HepG2 (cell line): ENCODE measurements around the gene TP53. TPM values are rescaled to one million over a fixed set of nuclear protein-coding genes. Genes with fewer than 3 reads are reported as not detected.

Experiments
- ARID4A ChIP-seq: sonication (generic); formaldehyde crosslinking; IDR thresholded peaks from 2 replicates; pipeline ENCODE4 v1.5.0; 2020; ENCODE audit warnings: mild to moderate bottlenecking, missing genetic modification reagents, borderline replicate concordance
- CEBPB ChIP-seq: IDR thresholded peaks from 2 replicates; pipeline ENCODE4 v1.6.1; 2011; ENCODE audit warnings: low read depth, low read length, improper control_type of control experiment, borderline replicate concordance
- KDM1A ChIP-seq: IDR thresholded peaks from 2 replicates; pipeline ENCODE4 v1.6.1; 2016; ENCODE audit warnings: missing compliant biosample characterization
- LCORL ChIP-seq, 2 experiments: fragments of 450-650 bp in 1 of 2; sonication (generic) in 1 of 2; formaldehyde crosslinking in 1 of 2; IDR thresholded peaks; 2 replicates each; pipeline versions ENCODE4 v1.5.0 to v1.6.1; 2017 to 2020; ENCODE audit warnings: antibody characterized with exemption in 1 of 2, missing genetic modification reagents in 1 of 2
- MEF2D ChIP-seq: sonication (generic); formaldehyde crosslinking; IDR thresholded peaks from 2 replicates; pipeline ENCODE4 v1.5.1; 2020; ENCODE audit warnings: mild to moderate bottlenecking, missing genetic modification reagents
- NR2F1 ChIP-seq, 2 experiments: fragments of 450-650 bp in 1 of 2; formaldehyde crosslinking in 1 of 2; IDR thresholded peaks; 2 replicates each; pipeline versions ENCODE4 v1.5.0 to v1.6.1; 2016 to 2020; ENCODE audit warnings: mild to moderate bottlenecking in 1 of 2, missing compliant biosample characterization in 1 of 2, missing genetic modification reagents in 1 of 2, moderate library complexity in 1 of 2
- PPARG ChIP-seq: conservative IDR thresholded peaks from 2 replicates; pipeline ENCODE4 v1.6.1; 2016; ENCODE audit warnings: missing biosample characterization, missing genetic modification reagents
- REPIN1 ChIP-seq: sonication (generic); formaldehyde crosslinking; IDR thresholded peaks from 2 replicates; pipeline ENCODE4 v1.8.0; 2022; ENCODE audit warnings: missing genetic modification reagents, low read depth, mild to moderate bottlenecking, borderline replicate concordance
- SIX4 ChIP-seq: sonication (generic); formaldehyde crosslinking; IDR thresholded peaks from 2 replicates; pipeline ENCODE4 v1.4.0; 2020; ENCODE audit warnings: missing genetic modification reagents
- TFE3 ChIP-seq: IDR thresholded peaks from 2 replicates; pipeline ENCODE4 v1.6.1; 2016
- ZBTB42 ChIP-seq: sonication (generic); formaldehyde crosslinking; IDR thresholded peaks from 2 replicates; pipeline ENCODE4 v1.5.0; 2020; ENCODE audit warnings: mild to moderate bottlenecking, missing genetic modification reagents
- ZFP91 ChIP-seq: sonication (generic); formaldehyde crosslinking; IDR thresholded peaks from 2 replicates; pipeline ENCODE4 v1.9.0; 2022; ENCODE audit warnings: missing genetic modification reagents, mild to moderate bottlenecking, borderline replicate concordance
- ZNF263 ChIP-seq: sonication (generic); formaldehyde crosslinking; IDR thresholded peaks from 2 replicates; pipeline ENCODE4 v1.4.0; 2020; ENCODE audit warnings: missing genetic modification reagents
- ZNF280D ChIP-seq: sonication (generic); formaldehyde crosslinking; IDR thresholded peaks from 2 replicates; pipeline ENCODE4 v1.5.1; 2020; ENCODE audit warnings: mild to moderate bottlenecking, missing genetic modification reagents
- ZNF563 ChIP-seq: sonication (generic); formaldehyde crosslinking; IDR thresholded peaks from 2 replicates; pipeline ENCODE4 v1.8.0; 2022; ENCODE audit warnings: mild to moderate bottlenecking, moderate library complexity, missing genetic modification reagents
- ZNF572 ChIP-seq: sonication (generic); formaldehyde crosslinking; IDR thresholded peaks from 2 replicates; pipeline ENCODE4 v1.5.1; 2020; ENCODE audit warnings: mild to moderate bottlenecking, missing genetic modification reagents
- ZNF883 ChIP-seq: sonication (generic); formaldehyde crosslinking; IDR thresholded peaks from 2 replicates; pipeline ENCODE4 v1.5.1; 2020; ENCODE audit warnings: mild to moderate bottlenecking, missing genetic modification reagents; ENCODE audit errors: not compliant biosample characterization
- ZSCAN22 ChIP-seq: sonication (generic); formaldehyde crosslinking; IDR thresholded peaks from 2 replicates; pipeline ENCODE4 v1.4.0; 2020; ENCODE audit warnings: mild to moderate bottlenecking, missing genetic modification reagents
- polyA plus RNA-seq, 8 experiments: library from polyadenylated mRNA; depleted of rRNA in 3 of 8; stranded (reverse) in 7 of 8; unstranded in 1 of 8; fragments of >200 nt; fragmentation: Illumina TruSeq in 4 of 8; extraction: Trizol in 4 of 8; gene quantifications; 2 replicates each; pipeline versions ENCODE4 v1.2.1 to v1.2.3, GENCODE V29; 2011 to 2016; ENCODE audit warnings: low read depth in 4 of 8, missing spikeins in 1 of 8, mixed read lengths in 1 of 8; ENCODE audit not compliant: insufficient read depth in 1 of 8
- total RNA-seq, 5 experiments: library from RNA; depleted of rRNA; stranded (reverse); fragments of >200 nt; fragmentation: Illumina TruSeq; extraction: Trizol; gene quantifications; 2 replicates each; pipeline ENCODE4 v1.2.3, GENCODE V29; 2016; ENCODE audit warnings: low read depth in 1 of 5

Gene TP53
- total and polyA plus RNA-seq, 2 of the 13 experiments (the other 11 are each of a cell fraction or from before 2014, with no cell fraction given) = 17.1 to 29.9 TPM

GRCh38 chr17:7686222-7687071 is 843 bp downstream of the TP53 start (continued):
- TF ChIP-seq ZFP91 = no peak; the same call in 1 of the 2 replicates
- TF ChIP-seq MEF2D (CRISPR knock-in tag) = no peak
- TF ChIP-seq ARID4A (CRISPR knock-in tag) = no peak; the same call in none of the 2 replicates
- no peak for TF ChIP-seq ZNF572 (CRISPR knock-in tag)
- no peak for TF ChIP-seq SIX4 (CRISPR knock-in tag)
- no peak; the same call in 1 of the 2 replicates for TF ChIP-seq ZNF563 (CRISPR knock-in tag)
- no peak for TF ChIP-seq TFE3 (CRISPR knock-in tag)
- no peak for TF ChIP-seq NR2F1 (CRISPR knock-in tag; IDR thresholded peaks at IDR 0.05)
- TF ChIP-seq CEBPB = peak; percentile 17; the same call in 1 of the 2 replicates
- no peak for TF ChIP-seq LCORL (IDR thresholded peaks at IDR 0.05)
- TF ChIP-seq LCORL (CRISPR knock-in tag; IDR thresholded peaks at IDR 0.05) = no peak
- no peak for TF ChIP-seq ZNF280D (CRISPR knock-in tag)
- no peak for TF ChIP-seq ZSCAN22 (CRISPR knock-in tag)
- peak; percentile 61; the same call in 1 of the 2 replicates for TF ChIP-seq ZBTB42
- no peak for TF ChIP-seq PPARG (CRISPR knock-in tag)
- no peak for TF ChIP-seq KDM1A (CRISPR knock-in tag)
- no peak for TF ChIP-seq REPIN1 (CRISPR knock-in tag)
- TF ChIP-seq ZNF263 (CRISPR knock-in tag) = peak; percentile 39; the same call in 1 of the 2 replicates
- TF ChIP-seq ZNF883 (CRISPR knock-in tag) = no peak
